Lung microvascular endothelial cell (primary cell): ENCODE measurements around the gene CD99. TPM values are rescaled to one million over a fixed set of nuclear protein-coding genes. Genes with fewer than 3 reads are reported as not detected.
A peak's percentile ranks its signal among the peaks of the same experiment; 100 is the strongest.
"Not testable (repeated sequence)": the region's sequence is repeated elsewhere in the genome, so short reads cannot be mapped to it uniquely, and the experiment has no call there.

ENCODE experiments used
- DNase-seq, 2 donors: peaks; one replicate each; pipeline versions ENCODE4 v3.0.0 to v3.0.0-alpha.2; 2010; ENCODE audit warnings: low read depth in 2 of 2
- total RNA-seq: library from RNA; depleted of rRNA; stranded (reverse); fragments of >200 nt; gene quantifications from 2 replicates; pipeline ENCODE4 v1.2.1, GENCODE V29; 2014

Gene CD99
- total RNA-seq, 1 donor from 2014 or later, result 181 TPM

DNA sequence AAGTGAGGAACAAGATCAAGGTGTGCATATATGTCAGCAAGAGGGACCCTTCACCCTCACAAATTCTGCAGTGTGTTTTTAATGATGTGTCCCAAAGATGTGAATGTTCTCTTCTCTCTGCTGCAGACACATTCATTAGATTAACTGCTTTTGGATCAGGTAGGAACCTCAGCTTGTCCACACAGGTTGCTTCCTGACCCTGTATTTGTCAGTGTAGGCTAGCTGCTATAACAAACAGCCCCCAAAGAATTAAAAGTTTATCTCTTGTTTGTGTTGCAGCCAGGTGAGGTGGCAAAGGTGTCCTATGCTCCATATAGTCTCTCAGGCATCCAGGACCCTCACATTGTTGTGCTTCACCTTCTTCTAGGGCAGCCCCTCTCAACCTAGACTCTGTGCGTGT lies 78.5 kb downstream of the CD99 start:
- no peak for DNase-seq

DNA sequence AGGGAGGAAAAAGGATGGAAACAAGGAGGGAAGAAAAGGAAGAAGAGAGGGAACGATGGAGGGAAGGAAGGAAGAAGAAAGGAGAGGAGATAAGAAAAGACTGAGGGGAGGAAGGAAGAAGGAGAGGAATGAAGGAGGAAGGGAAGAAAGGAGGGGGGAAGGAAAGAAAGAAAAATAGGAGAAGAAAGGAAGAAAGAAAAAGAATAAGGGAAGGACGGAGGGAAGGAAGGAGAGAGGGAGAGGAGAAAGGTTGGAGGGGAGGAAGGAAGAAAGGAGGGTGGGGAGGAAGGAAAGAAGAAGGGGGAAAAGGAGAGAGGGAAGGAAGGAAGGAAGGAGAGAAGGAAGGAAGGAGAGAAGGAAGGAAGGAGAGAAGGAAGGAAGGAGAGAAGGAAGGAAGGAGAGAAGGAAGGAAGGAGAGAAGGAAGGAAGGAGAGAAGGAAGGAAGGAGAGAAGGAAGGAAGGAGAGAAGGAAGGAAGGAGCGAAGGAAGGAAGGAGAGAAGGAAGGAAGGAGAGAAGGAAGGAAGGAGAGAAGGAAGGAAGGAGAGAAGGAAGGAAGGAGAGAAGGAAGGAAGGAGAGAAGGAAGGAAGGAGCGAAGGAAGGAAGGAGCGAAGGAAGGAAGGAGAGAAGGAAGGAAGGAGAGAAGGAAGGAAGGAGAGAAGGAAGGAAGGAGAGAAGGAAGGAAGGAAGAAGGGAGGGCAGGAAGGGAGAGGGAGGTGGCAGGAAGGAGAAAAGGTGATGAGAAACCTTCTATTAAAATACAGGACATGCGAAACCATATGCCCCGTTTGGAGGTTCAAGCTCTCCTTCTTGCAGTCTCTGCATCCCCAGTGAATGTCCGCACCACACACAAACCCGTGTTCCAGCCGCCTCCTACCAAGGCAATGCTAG lies 82.3 kb downstream of the CD99 start:
- DNase-seq, result not testable (repeated sequence)

DNA sequence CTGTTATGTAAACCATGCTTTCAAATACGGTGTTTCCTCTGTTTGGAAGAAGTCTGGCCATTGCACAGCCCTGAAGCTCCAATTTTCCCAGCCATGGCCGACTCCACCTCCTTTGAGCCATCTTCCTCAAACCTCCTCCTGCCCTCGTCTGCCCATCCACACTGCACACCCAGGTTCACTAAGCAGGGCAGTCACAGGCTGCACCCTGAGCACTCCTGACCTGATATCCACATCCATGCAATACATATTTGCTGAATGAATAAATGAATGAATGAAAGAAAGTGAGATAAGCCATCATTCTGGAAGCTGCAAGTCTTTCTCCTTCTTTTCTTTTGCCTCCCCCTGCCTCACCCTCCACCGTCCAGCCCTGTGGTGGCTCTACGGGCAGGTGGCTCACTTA lies 83.0 kb downstream of the CD99 start:
- DNase-seq, result no peak

DNA sequence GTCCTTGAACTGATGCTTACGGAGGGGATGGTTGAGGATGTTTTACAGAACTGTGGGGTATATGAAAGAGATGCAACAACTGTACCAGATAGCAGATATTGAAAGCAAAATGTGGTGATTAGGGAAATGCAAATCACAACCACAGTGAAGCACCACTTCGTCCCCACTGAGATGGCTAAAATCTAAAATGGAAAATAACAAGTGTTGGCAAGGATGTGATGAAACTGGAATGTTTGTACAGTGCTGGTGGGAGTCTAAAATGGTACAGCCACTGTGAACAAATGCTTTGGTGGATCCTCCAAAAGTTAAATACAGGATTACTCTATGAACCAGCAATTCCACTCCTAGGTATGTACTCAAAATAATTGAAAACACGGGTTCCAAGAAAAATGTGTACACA lies 83.7 kb downstream of the CD99 start:
- DNase-seq, result no peak

DNA sequence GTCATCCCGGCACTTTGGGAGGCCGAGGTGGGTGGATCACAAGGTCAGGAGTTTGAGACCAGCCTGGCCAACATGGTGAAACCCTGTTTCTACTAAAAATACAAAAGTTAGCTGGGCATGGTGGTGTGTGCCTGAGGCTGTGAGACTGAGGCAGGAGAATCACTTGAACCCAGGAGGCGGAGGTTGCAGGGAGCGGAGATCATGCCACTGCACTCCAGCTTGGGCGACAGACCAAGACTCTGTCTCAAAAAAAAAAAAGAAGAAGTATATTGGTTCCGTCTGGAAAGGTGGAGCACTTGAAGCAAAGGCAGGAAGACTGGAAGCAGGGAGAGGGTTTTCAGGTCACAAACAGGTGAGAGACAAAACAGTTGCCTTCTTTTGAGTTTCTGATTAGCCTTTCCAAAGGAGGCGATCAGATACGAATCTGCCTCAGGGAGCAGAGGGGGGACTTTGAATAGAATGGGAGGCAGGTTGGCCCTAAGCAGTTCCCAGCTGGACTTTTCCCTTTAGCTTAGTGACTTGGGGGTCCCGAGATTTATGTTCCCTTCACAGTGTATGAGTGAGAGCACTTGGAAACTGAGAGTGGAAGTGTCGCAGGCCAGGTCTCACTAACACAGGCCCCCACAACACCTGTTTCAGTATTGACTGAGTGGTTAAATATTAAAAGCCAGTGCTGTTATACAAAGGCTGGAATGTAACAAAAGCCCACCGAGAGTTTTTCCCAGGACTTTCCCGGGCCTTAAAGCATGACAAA lies 89.6 kb downstream of the CD99 start:
- DNase-seq, result not testable (repeated sequence)

DNA sequence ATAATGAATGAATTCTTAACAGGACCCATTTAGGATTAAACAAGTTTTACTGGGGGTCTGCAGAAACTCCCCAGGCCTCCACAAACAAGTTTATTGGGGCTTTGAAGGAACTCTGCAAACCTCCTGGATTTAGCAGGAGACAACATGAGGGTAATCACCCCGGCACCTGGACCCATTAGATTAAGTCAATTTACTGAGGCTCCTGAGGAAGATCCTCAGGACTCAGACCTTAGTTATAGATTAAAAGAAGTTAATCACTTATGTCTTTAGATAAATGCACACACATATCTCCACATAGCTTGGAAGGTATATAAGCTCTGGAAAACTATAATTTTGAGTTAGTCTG lies 90.1 kb downstream of the CD99 start:
- no peak for DNase-seq

DNA sequence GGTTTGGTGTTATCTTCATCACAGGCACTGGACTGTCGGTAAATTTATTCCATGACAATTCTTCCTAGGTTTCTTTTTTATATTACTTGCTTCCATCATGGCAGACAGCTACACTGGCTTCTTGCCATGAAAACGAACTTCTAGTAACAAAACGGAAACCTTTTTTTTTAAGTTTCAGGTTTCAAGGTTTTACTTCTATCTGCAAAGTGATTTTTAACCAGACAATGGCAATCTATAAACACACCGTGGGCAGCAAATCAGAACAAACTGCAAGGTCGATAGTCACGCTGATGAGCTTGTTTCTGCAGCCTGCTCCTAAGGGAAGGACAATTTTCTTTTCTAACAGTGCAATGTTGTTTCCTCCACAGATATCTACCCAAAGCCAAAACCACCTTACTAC lies 90.6 kb downstream of the CD99 start:
- peak in 1 of 2 donors; percentile 35 for DNase-seq

DNA sequence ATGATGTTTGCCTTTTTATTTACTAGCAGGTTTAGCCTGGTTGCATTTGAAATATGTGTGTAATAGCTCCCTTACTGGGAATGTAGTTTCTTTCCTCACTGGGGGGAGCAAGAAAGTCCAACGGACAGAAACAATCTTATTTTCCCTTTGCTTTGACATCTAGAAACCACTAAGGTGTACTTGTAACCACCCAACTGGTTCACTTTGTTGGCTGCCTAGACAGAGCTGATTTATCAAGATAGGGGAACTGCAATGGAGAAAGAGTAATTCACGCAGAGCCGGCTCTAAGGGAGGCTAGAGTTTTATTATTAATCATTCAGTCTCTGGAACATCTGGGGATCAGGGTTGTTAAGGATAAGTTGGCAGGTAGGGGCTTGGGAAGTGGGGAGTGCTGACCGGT lies 91.1 kb downstream of the CD99 start:
- DNase-seq, result no peak

DNA sequence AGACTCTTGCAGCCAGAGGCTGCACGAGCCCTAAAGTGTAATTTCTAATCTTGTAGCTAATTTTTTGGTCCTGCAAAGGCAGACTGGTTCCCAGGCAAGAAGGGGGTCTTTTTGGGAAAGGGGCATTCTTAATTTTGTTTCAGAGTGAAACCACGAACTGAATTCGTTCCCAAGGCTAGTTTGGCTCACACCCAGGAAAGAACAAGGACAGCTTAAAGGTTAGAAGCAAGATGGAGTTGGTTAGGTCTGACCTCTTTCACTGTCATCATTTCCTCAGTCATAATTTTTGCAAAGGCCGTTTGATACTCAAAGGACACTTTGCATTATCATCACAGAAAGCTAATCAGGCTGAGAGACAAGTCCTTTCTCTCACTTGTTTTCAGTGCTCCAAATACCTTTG lies 91.7 kb downstream of the CD99 start:
- no peak for DNase-seq

DNA sequence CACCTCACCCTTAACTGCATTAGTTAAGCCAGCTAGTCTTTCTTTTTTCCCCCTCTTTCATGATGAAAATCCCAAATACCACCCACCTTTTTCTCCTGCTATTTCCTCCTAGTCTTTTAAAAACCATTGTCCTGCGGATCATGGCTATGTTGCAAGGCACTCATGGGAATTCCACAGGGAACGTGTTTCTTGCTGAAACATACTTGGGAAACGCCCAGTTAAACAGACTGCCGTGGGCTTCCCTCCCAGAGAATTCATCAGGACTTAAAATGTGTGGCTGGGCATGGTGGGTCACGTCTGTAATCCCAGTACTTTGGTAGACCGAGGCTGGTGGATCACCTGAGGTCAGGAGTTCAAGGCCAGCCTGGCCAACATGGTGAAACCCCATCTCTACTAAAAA lies 92.9 kb downstream of the CD99 start:
- DNase-seq, result no peak

DNA sequence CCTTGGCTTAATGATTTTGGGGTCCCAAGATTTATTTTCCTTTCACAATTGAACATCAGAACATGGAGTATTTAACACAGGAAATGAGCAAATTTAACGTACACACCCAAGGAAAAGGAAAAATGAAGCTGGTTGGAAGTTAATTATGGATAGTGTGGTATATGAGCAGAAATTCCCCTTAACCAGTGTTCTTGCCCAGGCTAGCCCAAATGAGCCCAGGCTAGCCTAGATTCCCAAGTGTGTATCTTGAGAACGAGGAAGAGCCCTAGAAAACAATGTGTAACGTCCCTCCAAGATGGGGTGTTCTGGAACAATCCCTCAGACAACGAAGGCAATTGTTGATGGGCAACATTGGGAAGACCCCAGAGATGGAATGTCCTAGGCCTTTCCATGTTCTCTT lies 94.4 kb downstream of the CD99 start:
- no peak for DNase-seq

DNA sequence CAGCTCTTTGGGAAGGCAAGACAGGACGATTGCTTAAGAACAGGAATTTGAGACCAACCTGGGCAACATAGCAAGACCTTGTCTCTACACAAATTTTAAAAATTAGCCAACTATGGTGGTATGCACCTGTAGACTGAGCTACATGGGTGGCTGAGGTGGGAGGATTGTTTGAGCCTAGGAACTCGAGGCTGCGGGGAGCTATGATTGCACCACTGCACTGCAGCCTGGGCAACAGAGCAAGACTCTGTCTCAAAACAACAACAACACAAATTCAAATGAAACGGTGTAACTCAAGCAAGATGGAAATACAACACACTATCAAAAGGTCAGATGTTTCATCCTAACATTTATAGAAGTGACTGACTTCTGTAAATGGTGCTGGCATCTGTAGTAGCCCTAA lies 97.9 kb downstream of the CD99 start:
- no peak for DNase-seq

DNA sequence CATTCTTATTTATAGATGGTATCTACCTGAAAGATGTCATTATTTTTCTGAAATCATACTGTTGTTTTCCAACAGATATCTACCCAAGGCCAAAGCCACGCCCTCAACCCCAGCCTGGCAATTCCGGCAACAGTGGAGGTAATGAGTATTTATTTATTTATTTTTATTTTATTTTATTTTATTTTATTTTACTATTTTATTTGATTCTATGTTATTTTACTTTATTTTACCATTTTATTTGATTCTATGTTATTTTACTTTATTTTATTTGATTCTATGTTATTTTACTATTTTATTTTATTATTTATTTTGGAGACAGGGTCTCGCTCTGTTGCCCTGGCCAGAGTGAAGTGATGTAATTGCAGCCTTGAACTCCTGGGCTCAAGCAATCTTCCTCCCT lies 98.5 kb downstream of the CD99 start:
- no peak for DNase-seq

Other genes with a start within 250 kb of the CD99 start
- 14.4 and 23.6 TPM in 2 replicates for gene DHRSX, start 190.3 kb upstream of the CD99 start, total RNA-seq
- 26.4 and 46.4 TPM in 2 replicates for gene ZBED1, start 190.3 kb upstream of the CD99 start, total RNA-seq
- gene XG, start 60.7 kb downstream of the CD99 start, total RNA-seq, result 0.22 TPM in 1 of 2 replicates, not detected in the other
- gene GYG2, start 137.6 kb downstream of the CD99 start, total RNA-seq, result 0.22 and 0.40 TPM in 2 replicates
- gene ARSD, start 238.0 kb downstream of the CD99 start, total RNA-seq, result 17.4 and 21.6 TPM in 2 replicates